Endothelial cell (in vitro differentiated cells): Measurements from ENCODE around the gene JAM2. TPM values are rescaled to one million over a fixed set of nuclear protein-coding genes. Genes with fewer than 3 reads are reported as not detected.

ENCODE experiments used
- DNase-seq: peaks from one replicate; pipeline ENCODE4 v3.0.0; 2021; ENCODE audit warnings: low spot score
- H3K27ac Mint-ChIP-seq: one replicate; pipeline ENCODE4 v1.8.0; 2021; ENCODE audit warnings: mixed read lengths, inconsistent platforms; ENCODE audit not compliant: unreplicated experiment
- H3K27me3 Mint-ChIP-seq: one replicate; pipeline ENCODE4 v1.8.0; 2021; ENCODE audit warnings: mild to moderate bottlenecking, moderate library complexity, mixed read lengths, inconsistent platforms; ENCODE audit not compliant: unreplicated experiment
- H3K36me3 Mint-ChIP-seq: one replicate; pipeline ENCODE4 v1.8.0; 2021; ENCODE audit warnings: mild to moderate bottlenecking, low read depth, mixed read lengths, inconsistent platforms; ENCODE audit not compliant: unreplicated experiment
- H3K4me1 Mint-ChIP-seq: one replicate; pipeline ENCODE4 v1.8.0; 2021; ENCODE audit warnings: mild to moderate bottlenecking, mixed read lengths, inconsistent platforms; ENCODE audit not compliant: unreplicated experiment
- H3K4me3 Mint-ChIP-seq: one replicate; pipeline ENCODE4 v1.8.0; 2021; ENCODE audit warnings: mild to moderate bottlenecking, mixed read lengths, inconsistent platforms; ENCODE audit not compliant: unreplicated experiment
- H3K9me3 Mint-ChIP-seq: one replicate; pipeline ENCODE4 v1.8.0; 2021; ENCODE audit warnings: mixed read lengths, inconsistent platforms; ENCODE audit not compliant: unreplicated experiment
- total RNA-seq: library from RNA; stranded (reverse); fragmentation: NEBNext Ultra II Directional; extraction: Animal tissue kit (Norgen Biotek cat#: 25700); gene quantifications from one replicate; pipeline ENCODE4 v1.2.1, GENCODE V29; 2021; ENCODE audit not compliant: unreplicated experiment
- TF ChIP-seq, protein P1 (sequence below): fragments of 200-600 bp; sonication (generic); IDR thresholded peaks from one replicate; pipeline ENCODE4 v1.5.0; 2021; ENCODE audit warnings: antibody characterized with exemption; ENCODE audit not compliant: unreplicated experiment

Gene JAM2
- total RNA-seq, 1 donor from 2014 or later, result 0.77 TPM

DNA sequence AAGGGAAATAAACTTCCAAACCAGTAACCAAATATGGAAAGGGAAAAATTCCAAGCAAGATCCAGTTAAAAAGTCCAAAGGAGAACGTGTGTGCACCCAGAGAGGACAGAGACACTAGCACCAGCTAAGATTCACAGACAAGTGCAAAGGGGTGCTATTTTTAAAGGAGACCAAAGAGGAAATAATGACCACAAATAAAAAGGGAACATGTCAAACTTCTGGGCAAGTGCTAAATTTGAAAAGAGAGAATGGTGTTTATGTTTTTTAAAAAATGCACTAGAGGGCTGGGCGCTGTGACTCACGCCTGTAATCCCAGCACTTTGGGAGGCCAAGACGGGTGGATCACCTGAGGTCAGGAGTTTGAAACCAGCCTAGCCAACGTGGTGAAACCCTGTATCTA, 8.6 kb downstream of the JAM2 start:
- Mint-ChIP-seq H3K4me1 (no peaks in the 10 kb centered on the region), H3K36me3 (no peaks in the 10 kb centered on the region), H3K4me3 (no peak overlapping the region), H3K27me3 (no peaks in the 10 kb centered on the region), H3K9me3 (no peaks in the 10 kb centered on the region), H3K27ac (no peak overlapping the region)
- TF ChIP-seq, protein P1, sequence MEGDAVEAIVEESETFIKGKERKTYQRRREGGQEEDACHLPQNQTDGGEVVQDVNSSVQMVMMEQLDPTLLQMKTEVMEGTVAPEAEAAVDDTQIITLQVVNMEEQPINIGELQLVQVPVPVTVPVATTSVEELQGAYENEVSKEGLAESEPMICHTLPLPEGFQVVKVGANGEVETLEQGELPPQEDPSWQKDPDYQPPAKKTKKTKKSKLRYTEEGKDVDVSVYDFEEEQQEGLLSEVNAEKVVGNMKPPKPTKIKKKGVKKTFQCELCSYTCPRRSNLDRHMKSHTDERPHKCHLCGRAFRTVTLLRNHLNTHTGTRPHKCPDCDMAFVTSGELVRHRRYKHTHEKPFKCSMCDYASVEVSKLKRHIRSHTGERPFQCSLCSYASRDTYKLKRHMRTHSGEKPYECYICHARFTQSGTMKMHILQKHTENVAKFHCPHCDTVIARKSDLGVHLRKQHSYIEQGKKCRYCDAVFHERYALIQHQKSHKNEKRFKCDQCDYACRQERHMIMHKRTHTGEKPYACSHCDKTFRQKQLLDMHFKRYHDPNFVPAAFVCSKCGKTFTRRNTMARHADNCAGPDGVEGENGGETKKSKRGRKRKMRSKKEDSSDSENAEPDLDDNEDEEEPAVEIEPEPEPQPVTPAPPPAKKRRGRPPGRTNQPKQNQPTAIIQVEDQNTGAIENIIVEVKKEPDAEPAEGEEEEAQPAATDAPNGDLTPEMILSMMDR, result no peak
- DNase-seq, result no peak

DNA sequence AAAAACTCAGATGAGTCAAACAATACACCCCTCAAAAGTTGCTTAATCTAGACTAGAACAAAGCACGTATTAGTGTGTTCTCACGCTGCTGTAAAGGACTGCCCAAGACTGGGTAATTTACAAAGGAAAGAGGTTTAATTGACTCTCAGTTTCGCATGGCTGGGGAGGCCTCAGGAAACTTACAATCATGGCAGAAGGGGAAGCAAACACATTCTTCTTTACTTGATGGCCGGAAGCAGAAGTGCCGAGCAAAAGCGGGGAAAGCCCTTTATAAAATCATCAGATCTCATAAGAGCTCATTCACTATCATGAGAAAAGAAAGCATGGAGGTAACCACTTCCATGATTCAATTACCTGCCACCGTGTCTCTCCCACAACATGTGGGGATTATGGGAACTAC, 10.1 kb downstream of the JAM2 start:
- no peak overlapping the region for H3K4me3 Mint-ChIP-seq
- H3K4me1 Mint-ChIP-seq, result no peaks in the 10 kb centered on the region
- H3K9me3 Mint-ChIP-seq, result no peaks in the 10 kb centered on the region
- H3K27ac Mint-ChIP-seq, result no peak overlapping the region
- DNase-seq, result no peak
- no peaks in the 10 kb centered on the region for H3K36me3 Mint-ChIP-seq
- no peaks in the 10 kb centered on the region for H3K27me3 Mint-ChIP-seq
- TF ChIP-seq, protein P1, result no peak

DNA sequence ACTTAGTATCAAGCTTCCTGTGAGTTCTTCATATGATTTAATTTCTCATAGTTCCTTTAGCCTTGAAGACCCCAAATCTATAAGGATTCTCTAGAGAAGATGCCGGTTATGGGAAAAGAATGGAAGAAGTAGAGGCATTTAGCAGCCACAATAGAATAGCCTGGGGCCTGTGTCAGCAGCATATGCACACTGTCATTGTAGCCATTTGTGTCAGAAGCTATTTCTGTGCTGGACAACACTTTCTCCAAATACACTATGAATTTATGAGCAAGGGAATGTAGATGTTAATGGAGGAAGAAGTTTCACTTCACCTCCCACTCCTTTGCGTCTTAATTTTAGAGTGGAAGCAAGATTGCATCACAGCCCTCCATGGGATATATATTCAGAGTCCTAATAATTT, 17.4 kb downstream of the JAM2 start:
- H3K36me3 Mint-ChIP-seq, result no peaks in the 10 kb centered on the region
- H3K27me3 Mint-ChIP-seq, result no peaks in the 10 kb centered on the region
- no peak overlapping the region for H3K4me3 Mint-ChIP-seq
- DNase-seq, result no peak
- H3K27ac Mint-ChIP-seq, result no peak overlapping the region
- TF ChIP-seq, protein P1, result no peak
- no peaks in the 10 kb centered on the region for H3K9me3 Mint-ChIP-seq
- H3K4me1 Mint-ChIP-seq, result peaks cover 4% of the 10 kb centered on the region

DNA sequence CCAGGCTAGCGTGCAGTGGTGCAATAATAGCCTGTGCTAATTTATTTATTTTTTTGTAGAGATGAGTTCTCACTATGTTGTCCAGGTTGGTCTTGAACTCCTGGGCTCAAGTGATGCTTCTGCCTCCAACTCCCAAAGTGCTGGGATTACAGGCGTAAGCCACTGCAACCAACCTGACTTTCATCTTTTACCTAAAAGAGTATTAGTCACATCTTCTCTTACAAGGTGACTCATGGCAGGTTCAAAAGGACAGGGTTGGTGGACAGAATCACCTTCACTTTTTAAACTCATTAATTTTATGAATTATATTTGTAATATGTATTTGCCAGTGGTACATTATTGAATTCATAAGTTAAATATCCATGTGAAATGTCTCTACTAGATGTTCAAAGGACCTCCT, 18.1 kb downstream of the JAM2 start:
- H3K27ac Mint-ChIP-seq, result no peak overlapping the region
- no peak for DNase-seq
- no peak overlapping the region for H3K4me3 Mint-ChIP-seq
- TF ChIP-seq, protein P1, result no peak
- no peaks in the 10 kb centered on the region for H3K27me3 Mint-ChIP-seq
- H3K36me3 Mint-ChIP-seq, result no peaks in the 10 kb centered on the region
- H3K9me3 Mint-ChIP-seq, result no peaks in the 10 kb centered on the region
- peaks cover 4% of the 10 kb centered on the region for H3K4me1 Mint-ChIP-seq

DNA sequence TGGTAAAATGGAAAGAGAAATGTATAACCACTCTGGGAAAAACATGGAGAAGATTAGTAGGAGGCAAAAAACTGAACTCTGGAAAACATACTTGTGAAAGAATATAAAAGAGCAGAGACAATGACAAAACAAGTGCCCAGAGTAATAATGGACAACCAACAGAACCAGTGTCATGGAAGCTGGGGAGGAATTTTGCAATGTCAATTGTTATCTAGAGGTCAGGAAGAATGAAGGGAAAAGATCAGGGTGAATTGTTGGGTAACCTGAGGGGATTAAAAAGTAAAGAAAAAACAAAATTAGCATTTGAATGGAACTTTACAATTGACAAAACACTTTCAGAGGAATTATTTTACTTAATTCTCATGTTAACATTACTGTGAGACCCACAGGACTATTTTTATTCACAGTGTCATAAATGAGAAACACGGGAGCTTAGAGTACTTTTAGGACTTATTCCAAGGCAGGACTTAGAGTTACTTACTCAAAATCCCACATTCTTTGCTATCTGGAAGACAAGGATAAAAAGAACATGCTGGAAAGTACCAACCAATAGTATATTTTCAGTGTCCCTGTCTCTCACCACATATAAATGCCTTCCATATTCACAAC, 19.5 kb downstream of the JAM2 start:
- TF ChIP-seq, protein P1, result no peak
- Mint-ChIP-seq H3K4me1 (peaks cover 4% of the 10 kb centered on the region), H3K9me3 (no peaks in the 10 kb centered on the region), H3K36me3 (no peaks in the 10 kb centered on the region), H3K4me3 (no peak overlapping the region), H3K27ac (no peak overlapping the region), H3K27me3 (no peaks in the 10 kb centered on the region)
- no peak for DNase-seq
